Vagina (tissue), 2 donors: ENCODE data around the gene CRPPA.

Experiments
- POLR2A ChIP-seq, 2 donors: fragments of 450-650 bp; IDR thresholded peaks; one replicate each; pipeline ENCODE4 v1.6.1; 2017; ENCODE audit warnings: antibody characterized with exemption in 2 of 2, mild to moderate bottlenecking in 2 of 2, moderate library complexity in 2 of 2
- POLR2AphosphoS5 ChIP-seq, 2 donors: sonication (generic); formaldehyde crosslinking; IDR thresholded peaks; one replicate each; pipeline ENCODE4 v1.9.0; 2017; ENCODE audit warnings: antibody characterized with exemption in 2 of 2, mild to moderate bottlenecking in 2 of 2, low read depth in 1 of 2; ENCODE audit not compliant: insufficient read depth in 1 of 2

DNA sequence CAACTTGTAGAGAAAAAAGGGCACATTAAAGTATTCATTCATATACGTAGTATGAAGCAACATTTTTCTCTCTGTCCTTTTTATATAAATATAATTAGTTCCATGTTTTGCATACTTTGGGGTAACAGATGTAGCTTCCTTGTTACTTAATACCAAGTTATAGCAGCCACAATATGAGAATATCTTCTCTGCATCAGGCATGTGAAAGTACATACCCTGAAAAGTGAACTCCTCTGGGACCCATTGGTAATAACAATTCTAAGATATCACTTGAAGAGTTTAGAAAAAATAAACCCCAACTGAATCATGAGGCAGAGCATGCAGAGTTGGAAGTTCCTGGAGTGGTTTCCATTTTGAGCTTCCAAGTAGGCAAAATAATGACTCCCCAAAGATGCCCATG is 2.4 kb upstream of the CRPPA start:
- TF ChIP-seq POLR2A (IDR thresholded peaks at IDR 0.05), result no peak
- no peak for TF ChIP-seq POLR2AphosphoS5 (IDR thresholded peaks at IDR 0.05; ENCODE audit: insufficient read depth in 1 of 2, low read depth in 1 of 2)
